HG02610 (cell line): Measurements from ENCODE around the gene ZFAND4.
A peak's percentile ranks its signal among the peaks of the same experiment; 100 is the strongest.
"Not testable (repeated sequence)": the region's sequence is repeated elsewhere in the genome, so short reads cannot be mapped to it uniquely, and the experiment has no call there.

Experiments
- ATAC-seq: cut with Tn5 transposase; IDR thresholded peaks from one replicate; pipeline ENCODE4 v1.9.1; 2021; ENCODE audit warnings: mild to moderate bottlenecking, moderate library complexity; ENCODE audit not compliant: unreplicated experiment

ZFAND4 gene

GRCh38 chr10:45644527-45644926, 28.0 kb downstream of the ZFAND4 start:
- ATAC-seq = no peak

GRCh38 chr10:45640941-45641340, 31.6 kb downstream of the ZFAND4 start:
- ATAC-seq = no peak

GRCh38 chr10:45640049-45640448, 32.5 kb downstream of the ZFAND4 start:
- no peak for ATAC-seq

DNA sequence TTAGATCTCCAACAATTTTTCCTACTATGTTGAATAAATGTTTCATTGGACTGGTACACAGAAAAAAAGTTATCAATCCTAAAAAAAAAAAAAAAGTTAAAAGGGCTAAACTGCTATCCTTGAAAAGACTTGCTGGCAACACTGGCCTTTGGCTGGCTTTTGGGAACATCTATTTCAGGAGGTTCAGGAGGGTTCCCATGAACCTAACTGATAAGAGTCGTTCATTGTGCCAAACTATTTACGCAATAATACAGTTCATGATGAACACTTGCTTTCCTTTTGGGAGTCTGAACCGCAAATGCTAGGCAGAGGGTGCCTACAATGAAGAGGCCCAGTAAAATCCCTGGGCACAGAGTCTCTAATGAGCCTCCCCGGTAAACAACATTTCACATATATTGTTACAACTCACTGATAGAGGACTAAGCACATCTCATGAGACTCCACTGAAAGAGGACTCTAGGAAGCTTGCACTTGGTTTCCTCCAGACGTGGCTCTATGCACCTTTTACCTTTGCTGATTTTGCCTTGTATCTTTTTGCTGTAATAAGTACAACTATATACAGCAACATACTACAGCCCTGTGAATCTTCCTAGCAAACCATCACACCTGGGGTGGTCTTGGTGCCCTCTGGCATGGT, 45.0 kb downstream of the ZFAND4 start:
- ATAC-seq = no peak

DNA sequence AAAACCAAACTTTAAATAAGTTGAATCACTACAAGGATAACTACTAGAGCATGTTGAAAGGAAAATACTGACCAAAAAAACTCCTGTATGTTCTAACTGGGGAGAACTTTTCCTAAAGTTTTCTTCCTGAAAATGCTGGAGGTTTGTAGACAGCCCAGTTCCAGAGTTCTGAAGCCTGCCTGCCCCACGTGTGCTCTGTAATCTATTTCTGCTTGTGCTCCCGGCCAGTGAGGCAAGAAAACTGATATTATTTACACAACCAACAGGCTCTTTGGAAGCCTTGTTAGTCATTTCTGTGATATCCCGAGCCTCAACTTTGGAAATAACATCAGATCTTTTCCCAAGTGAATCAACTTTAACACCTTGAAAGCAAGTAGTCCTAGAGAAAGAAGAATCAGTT, 46.7 kb downstream of the ZFAND4 start:
- no peak for ATAC-seq

GRCh38 chr10:45624724-45625123, 47.8 kb downstream of the ZFAND4 start:
- ATAC-seq = no peak

- no peak for ATAC-seq
These were observed 57.7 kb downstream of the ZFAND4 start for GRCh38 chr10:45614869-45615268.

DNA sequence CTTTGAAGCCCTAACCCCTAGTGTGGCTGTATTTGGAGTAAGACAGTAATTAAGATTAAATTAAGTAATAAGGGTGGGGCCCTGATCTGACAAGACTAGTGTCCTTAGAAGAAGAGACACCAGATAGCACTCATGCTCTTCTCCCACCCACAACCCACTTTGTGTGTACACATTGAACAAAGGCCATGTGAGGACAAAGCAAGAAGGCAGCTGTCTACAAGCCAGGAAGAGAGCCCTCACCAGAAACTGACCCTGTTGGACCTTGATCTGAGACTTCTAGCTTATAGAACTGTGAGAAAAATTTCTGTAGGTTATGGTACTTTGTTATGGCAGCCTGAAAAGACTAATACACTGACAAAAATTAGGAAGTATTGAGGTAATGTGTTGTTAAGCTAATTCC, 59.8 kb downstream of the ZFAND4 start:
- no peak for ATAC-seq

DNA sequence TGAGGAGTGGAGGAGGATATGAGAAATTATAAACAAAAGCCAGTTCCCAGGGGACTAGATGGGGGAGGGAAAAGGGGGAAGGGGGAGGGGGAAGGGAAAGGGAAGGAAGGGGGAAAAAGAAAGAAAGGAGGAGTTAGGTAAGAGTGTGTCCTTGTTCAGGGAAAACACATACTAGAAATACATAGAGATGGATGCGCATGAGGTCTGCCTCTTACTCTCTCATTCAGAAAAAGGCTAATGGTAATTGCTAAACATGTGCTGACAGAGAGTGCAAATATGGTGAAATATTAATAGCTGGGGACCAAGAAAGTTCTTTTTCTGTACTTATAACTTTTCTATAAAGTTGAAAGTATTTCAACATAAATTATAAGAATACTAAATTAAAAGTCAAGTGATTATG, 64.5 kb downstream of the ZFAND4 start:
- ATAC-seq = no peak

GRCh38 chr10:45607276-45607675, 65.3 kb downstream of the ZFAND4 start:
- no peak for ATAC-seq

GRCh38 chr10:45602836-45603235, 69.7 kb downstream of the ZFAND4 start:
- no peak for ATAC-seq

DNA sequence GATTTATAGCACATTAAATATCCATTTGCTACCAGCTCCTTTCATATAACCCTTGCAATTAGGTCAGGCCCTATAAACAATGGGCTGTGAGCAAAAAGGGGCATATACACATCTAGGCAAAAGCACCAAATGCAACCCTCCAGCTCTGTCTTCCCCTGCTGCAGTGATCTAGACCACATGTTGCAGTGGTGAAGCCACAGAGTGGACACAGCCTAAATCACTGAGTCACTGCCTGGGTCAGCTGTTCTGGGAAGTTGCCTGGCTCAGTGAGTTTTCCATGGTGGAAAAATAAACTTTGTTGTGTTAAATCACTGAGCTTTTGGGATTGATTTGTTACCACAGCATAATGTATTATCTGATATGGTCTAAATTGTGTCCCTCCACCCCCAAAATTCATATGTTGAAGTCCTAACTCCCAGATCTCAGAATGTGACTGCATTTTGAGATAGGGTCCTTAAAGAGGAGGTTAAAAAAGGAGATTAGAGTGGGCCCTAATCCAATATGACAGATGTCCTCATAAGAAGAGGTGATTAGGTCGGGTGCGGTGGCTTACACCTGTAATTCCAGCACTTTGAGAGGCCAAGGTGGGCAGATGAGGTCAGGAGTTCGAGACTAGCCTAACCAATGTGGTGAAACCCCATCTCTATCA, 70.4 kb downstream of the ZFAND4 start:
- ATAC-seq = no peak

- ATAC-seq = not testable (repeated sequence)
These were observed 71.2 kb downstream of the ZFAND4 start for GRCh38 chr10:45601254-45601930.

DNA sequence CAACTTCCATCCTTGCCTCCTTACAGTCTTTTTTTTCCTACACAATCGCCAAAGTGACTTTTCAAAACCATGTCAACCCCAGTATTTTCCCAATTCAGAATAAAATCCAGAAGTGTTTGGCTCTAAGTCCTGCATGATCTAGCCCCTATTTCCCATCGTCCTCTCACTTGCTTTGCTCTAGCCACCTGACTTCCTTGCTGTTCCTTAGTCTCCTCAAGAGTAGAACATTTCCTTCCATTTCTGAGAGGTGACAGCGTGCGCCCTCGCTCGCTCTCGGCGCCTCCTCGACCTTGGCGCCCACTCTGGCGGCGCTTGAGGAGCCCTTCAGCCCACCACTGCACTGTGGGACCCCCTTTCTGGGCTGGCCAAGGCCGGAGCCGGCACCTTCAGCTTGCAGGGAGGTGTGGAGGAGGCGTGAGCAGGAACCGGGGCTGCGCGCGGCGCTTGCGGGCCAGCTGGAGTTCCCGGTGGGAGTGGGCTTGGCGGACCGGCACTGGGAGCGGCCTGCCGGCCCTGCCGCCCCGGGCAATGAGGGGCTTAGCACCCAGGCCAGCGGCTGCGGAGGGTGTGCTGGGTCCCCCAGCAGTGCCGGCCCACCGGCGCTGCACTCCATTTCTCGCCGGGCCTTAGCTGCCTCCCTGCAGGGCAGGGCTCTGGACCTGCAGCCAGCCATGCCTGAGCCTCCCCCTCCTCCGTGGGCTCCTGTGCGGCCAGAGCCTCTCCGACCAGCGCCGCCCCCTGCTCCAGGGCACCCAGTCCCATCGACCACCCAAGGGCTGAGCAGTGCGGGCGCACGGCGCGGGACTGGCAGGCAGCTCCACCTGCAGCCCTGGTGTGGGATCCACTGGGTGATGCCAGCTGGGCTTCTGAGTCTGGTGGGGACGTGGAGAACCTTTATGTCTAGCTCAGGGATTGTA, 72.0 kb downstream of the ZFAND4 start:
- ATAC-seq = not testable (repeated sequence)

- ATAC-seq = no peak
These were observed 72.9 kb downstream of the ZFAND4 start for GRCh38 chr10:45599646-45600045.

DNA sequence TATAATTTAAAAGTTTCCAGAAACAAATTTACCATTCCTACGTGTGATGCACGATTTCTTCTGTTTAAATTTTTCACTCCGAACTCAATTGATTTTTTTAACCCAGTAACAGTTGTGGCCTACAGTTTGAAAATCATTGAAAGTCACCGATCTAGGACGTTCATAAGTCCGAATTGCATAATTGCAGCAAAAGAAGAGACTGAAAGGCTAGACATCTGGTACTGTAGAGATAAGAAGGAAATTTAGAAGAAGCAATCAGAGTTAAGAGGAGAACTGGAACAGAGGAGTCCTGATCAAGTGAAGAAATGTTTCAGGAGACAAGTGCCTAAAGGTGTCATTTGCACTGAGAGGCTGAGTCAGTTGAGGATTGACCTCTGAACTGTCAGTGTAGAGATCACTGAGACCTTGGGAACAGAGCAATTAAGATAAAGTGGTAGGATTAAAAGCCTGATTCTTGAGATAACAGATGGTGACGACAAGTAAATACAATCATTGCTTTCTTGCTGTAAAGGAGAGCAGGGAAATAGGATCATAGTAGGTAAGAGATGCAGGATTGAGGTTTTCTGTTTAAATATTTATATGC, 73.5 kb downstream of the ZFAND4 start:
- ATAC-seq = no peak

DNA sequence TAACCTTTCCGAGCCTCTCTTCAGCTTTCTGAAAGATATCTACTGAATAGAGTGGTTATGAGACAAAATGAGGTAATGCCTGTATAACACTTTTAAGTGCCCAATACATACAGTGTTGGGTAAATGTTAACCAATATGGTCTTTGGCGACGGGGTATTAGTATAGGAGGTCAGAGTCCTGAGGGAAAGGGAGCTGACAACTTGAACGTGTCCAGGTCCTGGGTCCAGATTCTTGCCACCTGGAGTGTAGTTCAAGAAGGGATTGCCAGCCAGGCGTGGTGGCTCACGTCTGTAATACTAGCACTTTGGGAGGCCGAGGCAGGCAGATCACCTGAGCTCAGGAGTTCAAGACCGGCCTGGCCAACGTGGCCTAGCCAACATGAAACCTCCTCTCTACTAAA, 76.0 kb downstream of the ZFAND4 start:
- no peak for ATAC-seq

DNA sequence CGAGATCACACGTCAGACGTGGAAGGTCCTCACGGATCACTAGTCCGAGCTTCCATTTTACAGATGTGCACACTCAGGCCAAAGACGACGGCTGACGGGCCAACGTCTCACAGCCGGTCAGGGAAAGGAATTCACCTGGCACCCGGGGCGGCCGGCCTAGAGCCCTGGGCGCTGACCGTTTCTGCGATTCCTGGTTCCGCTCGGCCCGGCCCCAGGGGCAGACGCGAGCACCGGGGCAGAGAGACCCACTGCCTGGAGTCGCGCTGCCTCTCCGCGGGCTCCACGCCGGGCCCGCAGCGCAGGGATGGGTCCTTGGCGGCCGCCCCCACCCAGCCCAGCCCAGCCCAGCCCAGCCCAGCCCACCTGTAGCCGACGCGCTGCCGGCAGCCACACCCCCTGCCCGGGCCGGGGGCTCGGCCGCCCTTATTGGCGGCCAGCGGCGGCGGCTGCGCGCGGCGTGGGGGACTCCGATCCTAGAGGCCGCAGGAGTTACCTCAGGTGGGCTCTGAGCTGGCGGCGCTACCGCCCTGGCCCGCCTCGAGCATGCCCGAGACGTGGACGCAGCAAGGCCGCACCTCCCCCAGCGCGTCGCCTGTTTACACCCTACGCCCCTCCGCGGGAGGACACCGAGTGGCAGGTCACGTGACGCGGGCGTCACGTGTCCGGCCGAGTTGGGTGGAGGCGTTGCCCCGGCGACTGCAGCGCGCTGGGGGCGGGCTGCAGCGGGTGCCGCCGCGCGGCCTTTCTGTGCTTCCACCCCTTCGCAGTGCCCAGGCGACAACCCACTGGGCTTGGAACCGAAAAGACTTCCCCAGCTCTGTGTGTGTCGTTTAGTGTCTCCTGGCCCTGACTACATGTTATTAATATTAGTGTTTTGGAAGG, 78.1 kb downstream of the ZFAND4 start:
- ATAC-seq = peak; percentile 95

DNA sequence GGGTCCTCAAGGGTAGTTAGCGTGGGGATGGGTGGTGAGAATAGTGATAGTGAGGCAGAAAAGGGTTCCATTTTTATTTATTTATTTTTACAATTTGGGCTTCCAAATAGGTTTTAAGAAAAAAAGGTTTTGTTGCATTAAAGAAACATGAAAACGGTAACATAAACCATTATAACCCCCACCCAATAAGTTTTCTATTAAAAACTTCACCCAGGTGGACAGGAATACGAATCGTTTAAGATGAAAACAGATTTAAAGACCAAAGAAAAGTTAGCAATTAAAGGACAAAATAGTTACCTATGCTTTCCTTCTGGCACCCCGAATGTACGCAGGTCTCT, 78.7 kb downstream of the ZFAND4 start:
- ATAC-seq = no peak

GRCh38 chr10:45592926-45593325, 79.6 kb downstream of the ZFAND4 start:
- no peak for ATAC-seq
